Measurements from ENCODE around the gene GRIN2A.

GRIN2A gene

DNA sequence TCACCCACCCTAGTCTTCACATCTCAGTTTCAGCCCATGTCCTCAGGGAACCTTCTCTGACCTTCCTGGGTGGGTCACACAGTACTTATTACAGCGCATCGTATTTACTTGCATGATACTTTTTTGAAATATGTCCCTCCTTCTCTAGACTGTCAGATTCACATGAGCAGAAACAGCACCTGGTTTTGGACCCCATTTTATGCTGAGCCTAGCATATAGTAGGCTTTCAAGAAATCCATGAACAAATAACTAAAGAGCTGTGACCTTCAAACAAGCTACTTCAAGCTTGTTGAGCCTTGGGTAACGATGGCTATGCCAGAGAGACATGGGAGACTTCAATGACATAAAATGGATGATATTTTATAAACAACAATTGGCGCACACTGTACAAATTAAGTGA is 150.3 kb downstream of the GRIN2A start:
- TF ChIP-seq, protein P1, sequence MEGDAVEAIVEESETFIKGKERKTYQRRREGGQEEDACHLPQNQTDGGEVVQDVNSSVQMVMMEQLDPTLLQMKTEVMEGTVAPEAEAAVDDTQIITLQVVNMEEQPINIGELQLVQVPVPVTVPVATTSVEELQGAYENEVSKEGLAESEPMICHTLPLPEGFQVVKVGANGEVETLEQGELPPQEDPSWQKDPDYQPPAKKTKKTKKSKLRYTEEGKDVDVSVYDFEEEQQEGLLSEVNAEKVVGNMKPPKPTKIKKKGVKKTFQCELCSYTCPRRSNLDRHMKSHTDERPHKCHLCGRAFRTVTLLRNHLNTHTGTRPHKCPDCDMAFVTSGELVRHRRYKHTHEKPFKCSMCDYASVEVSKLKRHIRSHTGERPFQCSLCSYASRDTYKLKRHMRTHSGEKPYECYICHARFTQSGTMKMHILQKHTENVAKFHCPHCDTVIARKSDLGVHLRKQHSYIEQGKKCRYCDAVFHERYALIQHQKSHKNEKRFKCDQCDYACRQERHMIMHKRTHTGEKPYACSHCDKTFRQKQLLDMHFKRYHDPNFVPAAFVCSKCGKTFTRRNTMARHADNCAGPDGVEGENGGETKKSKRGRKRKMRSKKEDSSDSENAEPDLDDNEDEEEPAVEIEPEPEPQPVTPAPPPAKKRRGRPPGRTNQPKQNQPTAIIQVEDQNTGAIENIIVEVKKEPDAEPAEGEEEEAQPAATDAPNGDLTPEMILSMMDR (IDR thresholded peaks at IDR 0.05; ENCODE audit: low read depth, low read length, missing control alignments), result no peak
- no peak for DNase-seq
- H3K27me3 ChIP-seq (replicated peaks), result no peaks in the 10 kb centered on the region
- H3K27ac ChIP-seq, result no peak overlapping the region
- no peaks in the 10 kb centered on the region for H3K36me3 ChIP-seq (replicated peaks)
- H3K4me3 ChIP-seq (ENCODE audit: low read depth, low read length), result no peak overlapping the region
- in situ Hi-C loops (cut with HindIII; ENCODE audit: low pct_ligation_motif_present, low sequenced_read_pairs), result no loop called here

- in situ Hi-C loops (cut with HindIII; ENCODE audit: low pct_ligation_motif_present, low sequenced_read_pairs), result no loop called here
- Histone ChIP-seq H3K4me3 (ENCODE audit: low read depth, low read length) (no peak overlapping the region), H3K27ac (no peak overlapping the region), H3K36me3 (replicated peaks) (no peaks in the 10 kb centered on the region), H3K27me3 (replicated peaks) (no peaks in the 10 kb centered on the region)
- DNase-seq, result no peak
- TF ChIP-seq, protein P1 (IDR thresholded peaks at IDR 0.05; ENCODE audit: low read depth, low read length, missing control alignments), result no peak
Observed at GRCh38 chr16:10031473-10031872, 150.8 kb downstream of the GRIN2A start.

GRCh38 chr16:10028644-10029043 is 153.6 kb downstream of the GRIN2A start:
- in situ Hi-C loops (cut with HindIII; ENCODE audit: low pct_ligation_motif_present, low sequenced_read_pairs), result no loop called here
- no peak for DNase-seq
- Histone ChIP-seq H3K36me3 (replicated peaks) (no peaks in the 10 kb centered on the region), H3K4me3 (ENCODE audit: low read depth, low read length) (no peak overlapping the region), H3K27me3 (replicated peaks) (no peaks in the 10 kb centered on the region), H3K27ac (no peak overlapping the region)
- TF ChIP-seq, protein P1 (IDR thresholded peaks at IDR 0.05; ENCODE audit: low read depth, low read length, missing control alignments), result no peak

GRCh38 chr16:10027553-10027952 is 154.7 kb downstream of the GRIN2A start:
- in situ Hi-C loops (cut with HindIII; ENCODE audit: low pct_ligation_motif_present, low sequenced_read_pairs), result no loop called here
- no peak for DNase-seq
- Histone ChIP-seq H3K27ac (no peak overlapping the region), H3K4me3 (ENCODE audit: low read depth, low read length) (no peak overlapping the region), H3K27me3 (replicated peaks) (no peaks in the 10 kb centered on the region), H3K36me3 (replicated peaks) (no peaks in the 10 kb centered on the region)
- TF ChIP-seq, protein P1 (IDR thresholded peaks at IDR 0.05; ENCODE audit: low read depth, low read length, missing control alignments), result no peak

DNA sequence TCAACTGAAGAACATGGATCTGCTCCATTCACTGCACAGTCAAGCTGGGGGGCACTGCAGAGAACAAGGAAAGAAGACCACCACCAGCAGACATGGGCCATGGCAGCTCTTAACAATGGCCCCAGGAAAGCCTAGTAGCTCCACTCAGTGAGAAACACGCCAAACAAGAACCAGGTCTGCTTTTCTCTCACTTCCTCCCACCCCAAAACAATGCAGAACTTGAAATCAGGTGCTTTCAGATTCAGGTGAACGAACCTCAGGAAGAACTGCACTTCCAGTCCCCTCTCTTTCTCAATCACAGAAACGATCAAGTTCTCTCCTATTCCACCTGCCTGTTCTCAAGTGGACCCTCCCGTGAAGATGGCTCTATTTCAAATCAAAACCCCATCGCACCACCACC is 155.6 kb downstream of the GRIN2A start:
- Histone ChIP-seq H3K27ac (no peak overlapping the region), H3K27me3 (replicated peaks) (no peaks in the 10 kb centered on the region), H3K36me3 (replicated peaks) (no peaks in the 10 kb centered on the region), H3K4me3 (ENCODE audit: low read depth, low read length) (no peak overlapping the region)
- DNase-seq, result no peak
- in situ Hi-C loops (cut with HindIII; ENCODE audit: low pct_ligation_motif_present, low sequenced_read_pairs), result no loop called here
- TF ChIP-seq, protein P1 (IDR thresholded peaks at IDR 0.05; ENCODE audit: low read depth, low read length, missing control alignments), result no peak

- Histone ChIP-seq H3K36me3 (replicated peaks) (no peaks in the 10 kb centered on the region), H3K4me3 (ENCODE audit: low read depth, low read length) (no peak overlapping the region), H3K27ac (no peak overlapping the region), H3K27me3 (replicated peaks) (no peaks in the 10 kb centered on the region)
- TF ChIP-seq, protein P1 (IDR thresholded peaks at IDR 0.05; ENCODE audit: low read depth, low read length, missing control alignments), result no peak
- in situ Hi-C loops (cut with HindIII; ENCODE audit: low pct_ligation_motif_present, low sequenced_read_pairs), result no loop called here
- no peak for DNase-seq
Observed at GRCh38 chr16:10022098-10022497, 160.1 kb downstream of the GRIN2A start.
